ENCODE measurements around the gene AFAP1.
A peak's percentile ranks its signal among the peaks of the same experiment; 100 is the strongest.

AFAP1 gene

DNA sequence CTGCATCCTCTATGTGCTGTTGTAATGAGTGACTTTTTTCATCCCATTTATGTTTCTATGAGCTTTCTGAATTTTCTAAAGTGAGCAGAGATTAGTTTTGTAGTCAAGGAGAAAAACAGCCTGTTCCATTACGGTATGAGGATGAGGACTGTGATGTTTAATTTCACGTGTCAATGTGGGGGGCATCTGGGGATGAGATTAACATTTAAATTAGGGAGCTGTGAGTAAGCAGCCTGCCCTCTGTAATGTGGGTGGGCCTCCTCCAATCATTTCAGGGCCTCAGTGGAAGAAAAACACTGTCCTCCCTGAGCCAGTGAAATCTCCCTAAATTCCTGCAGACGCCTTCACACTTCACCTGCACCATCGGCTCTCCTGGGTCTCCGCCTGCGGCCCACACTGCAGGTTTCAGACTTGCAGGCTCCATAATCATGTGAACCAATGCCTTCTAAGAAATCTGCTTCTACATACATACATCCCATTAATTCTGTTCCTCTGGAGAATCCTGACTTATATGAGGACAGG is 121.7 kb downstream of the AFAP1 start:
- no peak for DNase-seq

DNA sequence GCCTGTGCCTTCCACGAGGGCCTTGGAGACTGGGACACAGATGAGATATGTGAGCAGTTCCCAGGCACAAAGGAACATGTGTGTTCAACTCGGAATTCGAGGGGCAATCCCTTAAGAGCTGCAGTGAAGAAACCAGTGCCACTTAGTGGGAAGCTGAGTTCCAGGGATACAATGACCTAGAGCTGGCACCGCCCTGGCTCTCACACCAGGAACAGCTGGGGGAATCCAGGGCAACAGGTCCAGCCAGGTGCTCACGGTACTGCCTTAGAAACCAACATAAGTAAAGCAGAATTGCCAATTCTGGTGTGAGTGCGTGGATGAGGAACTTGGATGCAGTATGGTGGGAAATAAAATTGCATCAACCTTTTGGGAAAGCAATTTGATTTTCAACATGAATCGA is 122.9 kb downstream of the AFAP1 start:
- no peak for DNase-seq

DNA sequence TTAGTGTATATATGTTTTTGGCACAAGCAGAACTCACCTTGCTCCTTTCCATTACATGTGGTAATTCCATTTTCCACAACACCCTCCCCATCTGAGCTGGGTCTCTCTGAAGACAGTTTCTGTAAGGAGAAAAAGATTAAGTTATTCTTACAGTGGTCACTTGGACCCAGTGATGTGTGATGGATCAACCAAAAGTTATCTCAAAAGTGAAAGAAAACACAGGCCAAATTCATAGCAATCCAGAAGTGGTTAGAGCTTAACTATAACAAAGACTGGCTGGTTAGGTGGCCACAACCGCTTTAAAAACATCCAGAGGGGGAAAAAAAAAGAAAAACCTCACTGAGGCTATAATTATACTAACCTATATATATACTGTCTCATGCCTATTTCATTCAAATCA is 123.7 kb downstream of the AFAP1 start:
- no peak for DNase-seq

DNA sequence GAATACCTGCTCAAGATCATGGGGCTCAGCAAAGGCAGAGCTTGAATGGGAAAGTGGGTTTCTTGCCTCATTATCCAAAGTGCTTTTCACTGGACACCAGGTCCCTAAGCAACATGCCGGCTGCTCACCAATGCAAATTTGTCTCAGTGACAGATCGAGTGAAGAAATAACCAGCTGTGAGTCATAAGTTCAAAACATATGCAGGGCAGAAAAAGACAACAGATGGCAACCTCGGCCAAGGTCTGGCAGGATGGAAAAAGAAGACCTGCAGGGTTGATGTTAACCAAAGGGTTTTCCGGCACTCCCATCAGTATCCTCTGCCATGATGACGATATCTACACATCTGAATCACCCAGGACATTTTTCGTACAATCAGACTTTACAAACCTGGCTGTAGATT is 124.1 kb downstream of the AFAP1 start:
- no peak for DNase-seq

DNA sequence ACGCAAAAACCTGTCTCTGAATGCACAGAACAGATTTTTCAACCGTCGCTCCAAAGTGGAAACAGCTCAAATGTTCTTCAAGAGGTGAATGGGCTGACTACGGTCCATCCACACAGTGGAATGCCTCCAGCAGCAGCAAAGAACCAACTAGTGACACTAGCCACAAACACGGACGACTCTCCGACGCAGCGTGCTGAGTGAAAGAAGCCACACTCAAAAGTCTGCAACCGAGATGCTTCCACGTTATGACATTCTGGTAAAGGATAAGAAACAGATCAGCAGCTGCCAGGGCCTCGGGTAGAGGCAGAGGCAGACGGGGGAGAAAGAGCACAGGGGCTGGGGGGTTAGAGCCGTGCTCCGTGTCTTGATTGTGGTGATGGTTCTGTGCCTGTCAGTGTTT is 125.2 kb downstream of the AFAP1 start:
- DNase-seq: no peak

DNA sequence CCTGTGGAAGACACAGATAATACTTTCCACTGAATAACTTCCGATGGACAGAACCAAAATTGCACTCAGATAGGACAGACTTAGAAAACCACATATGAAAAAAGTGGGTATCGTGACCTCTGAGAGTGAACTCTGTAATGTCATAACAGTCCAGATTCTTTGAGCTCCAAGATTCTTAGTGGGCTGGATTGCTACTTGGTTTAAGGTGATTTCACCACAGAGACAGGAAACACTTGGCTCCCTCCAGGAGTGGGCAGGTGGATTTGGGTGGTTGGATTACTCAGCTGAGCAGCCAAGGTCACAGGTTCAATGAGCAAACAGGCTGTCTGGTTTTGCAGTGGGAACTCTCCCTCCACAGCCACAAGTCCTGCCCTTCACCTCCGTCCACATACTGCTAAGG is 126.0 kb downstream of the AFAP1 start:
- DNase-seq: no peak

DNA sequence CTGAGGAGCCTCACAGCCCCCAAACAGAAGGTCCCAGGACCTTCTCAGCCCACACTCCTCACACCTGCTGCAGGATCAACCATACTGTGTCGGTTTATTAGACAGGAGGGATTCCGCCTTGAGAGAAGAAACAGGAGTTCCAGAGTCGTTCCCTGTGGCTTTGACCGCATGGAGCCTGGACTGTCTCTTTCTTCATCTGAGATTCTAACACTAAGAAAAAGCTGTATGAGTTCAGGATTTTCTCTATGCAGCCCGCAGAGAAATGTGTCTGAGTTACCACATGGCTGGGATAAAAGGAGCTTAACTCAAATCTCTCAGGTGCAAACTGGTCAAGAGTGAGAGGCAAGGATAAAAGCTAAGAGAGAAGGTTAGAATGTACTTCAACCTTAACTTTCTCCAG is 126.7 kb downstream of the AFAP1 start:
- no peak for DNase-seq

DNA sequence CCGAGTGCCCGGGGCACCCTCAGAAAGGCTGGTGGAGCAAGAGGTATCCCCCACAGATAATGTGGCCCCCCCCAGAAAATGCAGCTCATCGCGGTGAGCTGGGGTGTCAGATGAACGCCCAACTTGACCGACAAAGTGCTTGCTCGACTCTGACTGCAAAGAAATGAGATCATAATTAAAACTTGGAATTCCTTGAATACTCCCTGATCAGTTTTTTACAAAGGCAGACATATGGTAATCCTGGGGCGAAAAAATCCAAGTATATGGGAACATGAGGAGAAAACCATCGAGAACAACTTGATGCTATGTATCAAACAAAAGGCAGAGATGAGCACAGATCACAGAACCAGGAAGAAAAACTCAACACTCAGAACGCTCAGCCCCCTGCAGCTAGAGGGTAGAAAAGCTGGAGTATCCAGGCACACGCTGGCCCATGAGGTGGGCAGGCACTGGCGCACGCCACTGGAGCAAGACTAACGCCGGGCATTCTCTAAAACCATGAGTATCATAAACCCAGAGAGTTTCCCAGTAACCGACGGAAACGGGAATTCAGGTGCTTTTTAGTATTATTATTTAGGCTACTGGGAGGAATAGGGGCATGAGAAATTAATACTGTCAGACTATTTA is 127.3 kb downstream of the AFAP1 start:
- DNase-seq: no peak

DNA sequence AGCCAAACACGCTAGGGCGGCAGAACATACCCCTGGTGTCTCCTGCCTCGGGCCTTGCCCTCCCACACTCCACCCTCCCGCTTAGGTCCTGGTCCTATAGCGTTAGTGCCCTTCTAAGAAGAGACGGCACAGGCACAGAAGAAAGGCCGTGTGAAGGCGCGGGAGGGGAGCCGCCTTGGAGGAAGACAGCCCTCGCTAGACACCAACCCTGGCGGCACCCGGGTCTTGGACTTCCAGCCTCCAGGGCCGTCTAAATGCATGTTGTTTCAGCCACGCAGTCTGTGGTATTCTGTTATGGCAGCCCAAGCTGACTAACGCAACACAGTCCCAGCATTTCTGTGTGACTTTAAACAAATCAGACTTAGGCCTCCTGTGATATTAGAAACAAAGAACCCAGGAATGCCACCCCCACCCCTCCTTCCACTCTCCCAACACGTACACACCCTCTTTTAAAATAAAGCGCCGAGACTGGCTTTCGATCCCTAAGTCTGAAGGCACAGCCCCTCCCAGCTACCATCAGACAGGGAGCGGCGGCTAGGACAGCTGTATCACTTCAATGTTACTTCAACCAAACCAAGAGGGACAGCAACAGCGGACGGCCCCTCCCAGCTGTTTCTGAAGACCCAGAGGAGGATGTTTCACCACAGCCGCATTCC is 128.0 kb downstream of the AFAP1 start:
- DNase-seq: no peak

DNA sequence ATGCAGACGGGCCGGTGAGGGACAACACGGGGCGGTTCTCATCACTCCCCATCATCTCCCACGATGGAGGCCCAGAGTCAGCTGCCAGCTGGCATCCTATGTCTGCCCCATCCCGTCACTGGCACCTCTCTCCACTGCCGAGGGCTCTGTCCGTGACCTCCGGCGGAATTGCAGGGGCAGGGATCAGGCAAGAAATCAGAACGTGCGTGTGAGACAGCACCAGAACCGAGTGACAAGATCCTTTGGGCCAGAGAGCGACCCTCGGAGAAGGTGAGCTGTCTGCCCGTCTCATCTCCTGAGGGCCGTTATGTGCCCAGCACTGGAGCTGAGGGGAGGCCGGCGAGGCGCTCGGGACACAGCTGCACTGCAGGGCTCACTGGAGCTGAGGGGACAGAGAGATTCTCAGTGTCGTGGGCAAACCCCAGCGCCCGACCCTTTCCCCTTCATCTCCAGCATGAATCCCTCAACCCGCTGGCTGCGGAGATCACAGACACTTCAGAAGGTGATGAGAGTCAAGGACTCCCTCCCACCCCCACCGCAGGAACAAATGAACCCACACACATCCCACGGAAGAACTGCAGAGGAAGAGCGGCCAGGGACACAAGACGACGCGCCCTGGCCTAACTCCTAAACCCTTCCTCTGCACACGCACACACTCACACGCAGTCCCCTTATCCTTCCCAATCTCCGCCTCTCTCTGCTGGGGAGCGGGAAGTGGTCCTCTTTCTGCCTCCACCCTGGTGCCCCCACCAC is 128.7 kb downstream of the AFAP1 start:
- no peak for DNase-seq

DNA sequence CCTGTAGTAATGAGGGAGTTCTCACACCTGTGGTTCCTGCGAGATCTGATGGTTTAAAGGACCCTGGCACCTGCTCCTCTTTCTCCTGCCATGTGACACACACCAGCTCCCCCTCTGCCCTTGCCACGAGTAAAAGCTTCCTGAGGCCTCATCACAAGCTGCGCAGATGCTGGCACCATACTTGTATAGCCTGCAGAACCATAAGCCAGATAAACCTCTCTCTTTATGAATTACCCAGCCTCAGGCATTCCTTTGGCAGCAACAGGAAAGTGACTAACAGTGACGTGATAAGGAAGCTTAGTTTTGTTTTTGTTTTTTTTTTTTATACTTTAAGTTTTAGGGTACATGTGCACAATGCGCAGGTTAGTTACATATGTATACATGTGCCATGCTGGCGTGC is 130.9 kb downstream of the AFAP1 start:
- no peak for DNase-seq

DNA sequence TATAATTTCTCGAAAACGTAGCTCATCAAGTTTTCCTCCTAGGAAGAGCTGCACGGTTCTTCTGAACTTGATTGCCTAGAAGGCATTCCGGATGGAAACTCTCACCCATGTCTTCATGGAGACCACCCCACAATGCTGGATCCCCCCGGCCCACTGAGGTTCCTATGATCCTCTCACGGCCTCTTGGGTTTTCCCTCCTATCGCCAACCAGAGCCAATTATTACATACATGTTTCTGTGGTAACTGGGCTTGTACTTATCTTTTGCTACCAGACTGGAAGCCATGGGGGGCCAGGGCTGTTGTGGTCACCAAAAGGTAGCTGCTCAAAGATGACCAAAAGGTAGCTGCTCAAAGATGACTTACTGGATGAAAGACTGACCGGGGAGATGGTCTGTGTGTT is 131.5 kb downstream of the AFAP1 start:
- DNase-seq: no peak

DNA sequence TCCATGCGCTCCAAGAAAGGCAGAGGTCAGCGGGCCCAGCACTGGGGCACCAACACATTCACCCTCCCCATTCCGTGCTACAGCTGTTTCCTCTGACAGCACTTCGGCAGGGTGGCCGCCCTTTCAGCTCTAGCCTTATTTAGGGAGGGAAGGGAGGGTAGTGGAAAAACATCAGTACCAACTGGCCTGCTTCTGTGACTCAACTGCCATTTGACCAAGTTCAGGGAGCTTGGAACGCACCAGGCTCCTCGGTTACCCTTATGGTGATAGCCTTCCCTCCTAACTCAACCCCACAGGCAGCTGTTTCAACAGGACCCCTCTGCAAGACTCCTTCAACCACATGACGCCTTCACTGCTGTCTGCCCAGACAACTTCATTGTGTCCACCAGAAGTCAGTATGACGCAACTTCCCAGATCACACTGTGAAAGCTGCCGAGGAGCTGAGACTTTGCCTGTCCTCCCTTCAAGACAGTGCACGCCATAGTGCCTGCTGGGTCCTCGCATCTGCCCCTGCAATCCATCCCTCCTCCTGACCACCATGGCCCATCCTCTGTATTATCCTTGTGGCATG is 132.2 kb downstream of the AFAP1 start:
- DNase-seq: no peak

DNA sequence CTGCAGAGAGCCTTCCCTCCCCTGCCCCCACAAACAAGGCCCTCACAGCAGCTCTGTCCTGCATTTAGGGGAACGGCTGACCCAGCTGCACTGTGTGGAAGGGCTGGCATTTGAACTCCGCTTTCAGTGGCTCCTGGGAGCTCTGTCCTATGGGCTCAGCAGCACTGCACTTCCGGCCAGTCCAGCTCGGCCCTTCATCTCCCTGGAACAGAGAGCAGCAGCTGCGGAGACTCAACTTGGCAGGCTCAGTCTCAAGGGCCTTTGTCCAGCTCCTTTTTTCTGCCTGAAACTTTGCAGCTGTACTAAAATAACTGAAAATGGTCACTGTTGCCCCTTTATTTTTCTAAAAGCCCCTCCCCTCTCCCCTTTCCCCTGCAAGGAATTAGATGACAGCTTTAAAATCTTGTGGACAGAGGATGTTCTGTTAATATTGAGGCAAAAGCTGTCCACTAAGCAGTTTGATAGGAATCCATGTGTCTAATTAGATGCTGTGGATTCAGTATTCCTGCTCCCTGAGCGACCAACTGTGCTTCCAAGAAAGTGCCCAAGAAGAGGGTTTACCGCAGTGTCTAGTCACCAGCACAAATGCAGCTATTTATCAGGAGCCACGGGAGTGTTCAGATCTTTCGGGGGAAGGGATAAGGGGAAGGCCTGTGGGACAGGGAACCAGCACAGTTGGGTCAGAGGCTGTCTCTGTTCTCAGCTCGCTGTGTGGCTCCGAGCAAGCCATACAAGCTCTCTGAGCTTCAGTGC is 133.1 kb downstream of the AFAP1 start:
- DNase-seq: no peak

DNA sequence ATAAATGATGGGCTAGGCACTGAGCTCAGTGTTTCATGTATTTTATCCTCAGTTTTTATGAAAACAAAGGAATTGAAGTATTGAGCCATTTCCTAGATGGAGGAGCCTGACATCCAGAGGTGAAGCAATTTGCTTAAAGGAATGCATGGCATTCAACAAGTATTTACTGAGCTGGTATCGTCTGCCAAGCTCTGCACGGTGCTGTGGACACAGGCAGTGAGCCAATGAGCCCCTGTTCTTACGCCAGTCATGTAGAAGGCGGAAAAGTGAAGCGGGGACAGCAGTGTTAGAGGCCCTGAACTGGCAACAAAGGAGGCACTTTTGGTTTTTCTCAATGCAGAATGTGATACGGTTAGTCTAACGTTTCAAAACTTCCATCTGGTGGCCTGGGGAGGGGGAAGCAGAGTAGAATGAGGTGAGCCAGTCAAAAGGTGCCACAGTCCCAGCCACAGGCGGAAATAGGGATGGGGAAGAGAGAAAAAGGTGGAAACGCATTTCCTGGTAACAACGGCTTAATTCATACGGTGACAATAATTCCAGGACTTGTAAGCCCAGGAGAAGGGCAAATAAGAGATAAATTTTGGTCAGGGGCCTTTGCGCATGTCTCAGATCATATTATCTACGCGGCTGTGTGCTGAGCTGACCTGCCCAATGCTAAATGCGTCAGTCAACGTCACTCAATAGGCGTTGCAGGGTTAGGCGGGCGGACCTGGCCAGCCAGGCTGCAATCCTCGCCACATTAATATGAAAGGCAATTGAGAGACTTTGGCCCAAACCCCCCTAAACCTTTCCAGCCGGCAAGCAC is 133.9 kb downstream of the AFAP1 start:
- no peak for DNase-seq

DNA sequence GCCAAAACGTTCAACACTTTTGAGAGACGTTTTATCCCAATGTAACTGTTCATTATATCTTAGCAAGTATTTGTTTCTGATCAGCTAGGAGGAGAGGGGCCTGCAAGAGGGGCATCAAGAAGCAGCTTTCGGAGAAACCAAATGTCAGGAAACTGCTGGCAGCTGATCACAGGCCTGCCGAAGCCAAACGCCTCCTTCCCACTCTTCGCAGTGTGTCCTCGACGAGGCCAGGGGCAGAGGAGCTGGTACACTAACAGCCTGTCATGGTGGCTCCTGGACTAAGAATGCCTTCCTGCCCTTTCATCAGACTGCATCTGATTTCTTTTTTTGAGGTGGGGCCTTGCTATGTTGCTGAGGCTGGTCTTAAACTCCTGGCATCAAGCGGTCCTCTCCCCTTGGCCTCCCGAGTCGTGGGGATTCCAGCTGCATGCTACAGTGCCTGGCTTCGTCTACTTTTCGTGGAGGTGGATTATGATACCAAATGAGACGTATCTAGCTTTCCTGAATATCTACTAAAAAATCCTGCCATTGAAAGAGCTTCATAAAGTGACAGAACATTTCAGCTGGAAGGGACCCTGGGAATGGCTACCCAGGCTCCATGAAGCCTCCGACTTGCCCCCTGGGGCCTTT is 134.8 kb downstream of the AFAP1 start:
- no peak for DNase-seq

DNA sequence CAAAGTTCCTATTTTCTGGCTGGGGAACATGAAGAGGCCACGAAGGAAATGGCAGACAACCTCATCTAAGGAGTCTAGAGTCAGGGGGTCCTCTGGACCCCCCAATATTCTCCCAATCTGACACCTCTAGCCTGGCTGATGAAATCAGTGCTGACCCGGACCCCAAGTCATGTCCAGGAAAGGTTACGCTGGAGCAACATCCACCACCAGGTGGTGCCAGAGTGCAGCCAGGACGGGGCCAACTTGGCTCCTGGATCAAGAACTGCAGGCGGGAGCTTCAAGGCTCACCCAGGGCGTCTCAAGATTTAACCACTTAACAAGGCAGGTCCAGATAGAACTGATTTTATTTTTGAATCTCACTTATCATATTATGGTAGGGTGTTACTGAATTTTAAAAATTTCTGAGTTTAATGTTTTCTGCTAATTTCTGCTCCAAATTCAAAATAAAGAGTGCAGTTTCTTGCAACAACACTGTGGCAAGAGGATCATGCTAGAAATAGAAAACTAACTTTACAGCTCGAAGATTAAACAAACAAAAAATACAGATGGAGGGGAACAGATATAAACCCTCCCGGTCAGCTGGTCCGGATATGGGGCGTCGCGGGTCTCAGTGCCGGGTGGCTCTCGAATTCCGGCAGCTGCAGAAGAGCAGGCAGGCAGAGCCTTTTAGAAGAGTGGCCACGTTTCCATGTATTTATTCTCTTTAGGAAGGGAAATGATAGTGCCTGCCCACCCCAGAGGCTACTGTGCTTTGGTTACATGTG is 135.5 kb downstream of the AFAP1 start:
- DNase-seq: peak; percentile 81 to 83

DNA sequence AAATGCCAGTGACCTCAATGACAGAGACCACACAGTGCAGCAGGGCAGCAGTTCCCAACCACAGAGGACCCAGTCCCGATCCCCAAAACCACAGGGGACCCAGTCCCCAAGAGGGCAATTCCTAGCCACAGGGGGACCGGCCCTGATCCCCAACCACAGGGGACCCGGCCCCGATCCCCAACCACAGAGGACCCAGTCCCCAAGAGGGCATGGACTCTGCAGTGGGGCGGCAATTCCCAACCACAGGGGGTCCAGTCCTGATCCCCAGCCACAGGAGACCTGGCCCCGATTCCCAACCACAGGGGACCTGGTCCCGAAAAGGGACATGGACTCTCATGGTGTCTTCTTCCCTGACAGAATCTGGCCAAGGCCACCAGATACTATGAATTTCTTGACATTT is 136.3 kb downstream of the AFAP1 start:
- no peak for DNase-seq

DNA sequence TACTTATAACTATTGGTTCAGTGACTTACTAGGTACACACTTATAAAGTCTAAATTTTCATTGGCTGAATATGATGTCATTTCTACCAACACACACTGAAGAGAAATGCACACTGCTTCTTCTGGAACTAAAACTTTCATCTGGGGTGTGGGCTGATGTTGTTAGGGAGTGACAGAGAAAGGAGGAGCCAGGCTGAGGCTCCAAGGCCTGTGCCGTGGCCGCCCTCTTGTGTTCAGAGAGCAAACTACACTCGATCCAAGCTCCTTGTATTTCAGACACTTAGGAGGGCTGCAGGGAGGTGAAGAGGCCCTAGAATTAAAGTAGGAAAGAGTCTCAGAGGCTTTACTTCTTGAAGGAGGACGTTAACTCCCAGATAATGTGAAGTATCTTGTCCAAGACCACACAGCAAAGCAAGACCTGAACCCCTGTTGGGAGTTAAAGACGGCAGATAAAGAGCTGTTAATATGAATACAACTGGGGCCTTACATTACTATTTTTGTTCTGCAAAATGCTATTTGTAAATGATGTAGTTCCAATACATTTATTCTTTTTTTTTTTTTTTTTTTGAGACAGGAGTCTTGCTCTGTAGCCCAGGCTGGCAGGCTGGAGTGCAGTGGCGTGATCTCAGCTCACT is 137.5 kb downstream of the AFAP1 start:
- peak; percentile 79 to 81 for DNase-seq

DNA sequence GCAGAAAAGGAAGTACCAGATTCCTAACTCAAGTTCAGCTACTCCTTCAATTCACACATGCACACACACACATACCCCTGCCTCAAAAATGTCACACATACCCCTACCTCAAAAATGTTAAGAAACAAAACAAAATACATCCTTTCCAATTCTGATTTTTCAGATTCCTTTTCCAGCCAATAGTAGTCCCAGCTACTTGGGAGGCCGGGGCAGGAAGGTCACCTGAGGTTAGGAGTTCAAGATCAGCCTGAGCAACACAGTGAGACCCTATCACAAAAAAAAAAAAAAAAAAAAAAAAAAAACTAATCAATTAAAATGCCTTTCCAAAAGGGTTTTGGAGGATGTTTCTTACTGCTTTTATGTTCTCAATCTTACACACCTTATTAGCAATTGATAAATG is 138.0 kb downstream of the AFAP1 start:
- no peak for DNase-seq
